Thyroid gland (tissue), 4 donors: Measurements from ENCODE around the gene GCH1. TPM values are rescaled to one million over a fixed set of nuclear protein-coding genes. Genes with fewer than 3 reads are reported as not detected.

Experiments used
- DNase-seq, 2 donors: peaks; one replicate each; pipeline ENCODE4 v3.0.0-alpha.2; 2019
- H3K27ac ChIP-seq, 3 donors: fragments of 200-600 bp; sonication (generic); 1 replicate in 2 of 3; 2 replicates in 1 of 3; pipeline ENCODE4 v1.5.1; 2016 to 2019; ENCODE audit warnings: mild to moderate bottlenecking in 1 of 3, moderate library complexity in 1 of 3
- H3K27me3 ChIP-seq: fragments of 200-600 bp; sonication (generic); one replicate; pipeline ENCODE4 v1.5.1; 2019
- H3K36me3 ChIP-seq, 2 donors: fragments of 200-600 bp; sonication (generic); one replicate each; pipeline ENCODE4 v1.5.1; 2016 to 2019
- H3K4me1 ChIP-seq, 2 donors: fragments of 200-600 bp; sonication (generic); one replicate each; pipeline ENCODE4 v1.5.1; 2017 to 2019
- H3K4me3 ChIP-seq, 3 donors: fragments of 200-600 bp; sonication (generic); replicated peaks in 1 of 3; 1 replicate in 2 of 3; 2 replicates in 1 of 3; pipeline ENCODE4 v1.5.1; 2016; ENCODE audit warnings: mild to moderate bottlenecking in 1 of 3
- H3K9me3 ChIP-seq: fragments of 200-600 bp; sonication (generic); one replicate; pipeline ENCODE4 v1.5.1; 2017
- POLR2A ChIP-seq, 2 donors: fragments of 450-650 bp; IDR thresholded peaks; one replicate each; pipeline ENCODE4 v1.6.1; 2017; ENCODE audit warnings: antibody characterized with exemption in 2 of 2, mild to moderate bottlenecking in 2 of 2, moderate library complexity in 1 of 2
- WGBS, 2 donors: methylation state at CpG; one replicate each; pipeline ENCODE4 v1.1.5; 2017; 5-methylcytosine and 5-hydroxymethylcytosine counted together
- intact Hi-C: fragments of 100-400 bp; cut with DNase I; formaldehyde crosslinking; loops from one replicate; pipeline ENCODE4 v1.15.1; 2023
- total RNA-seq, 4 donors: library from RNA; depleted of rRNA; stranded (reverse); fragments of >200 nt; gene quantifications; one replicate each; pipeline ENCODE4 v1.2.3, GENCODE V29; 2016
- TF ChIP-seq, protein P1 (sequence below), 6 experiments: fragments of 200-600 bp in 3 of 6; fragments of 450-650 bp in 3 of 6; sonication (generic) in 3 of 6; IDR thresholded peaks; one replicate each; pipeline ENCODE4 v1.5.1; 2016 to 2019; ENCODE audit warnings: antibody characterized with exemption in 6 of 6, mild to moderate bottlenecking in 2 of 6, inconsistent platforms in 1 of 6, moderate library complexity in 1 of 6

Gene GCH1
- total RNA-seq, 4 donors from 2014 or later, result 5.2 to 7.8 (median 7.4) TPM

DNA sequence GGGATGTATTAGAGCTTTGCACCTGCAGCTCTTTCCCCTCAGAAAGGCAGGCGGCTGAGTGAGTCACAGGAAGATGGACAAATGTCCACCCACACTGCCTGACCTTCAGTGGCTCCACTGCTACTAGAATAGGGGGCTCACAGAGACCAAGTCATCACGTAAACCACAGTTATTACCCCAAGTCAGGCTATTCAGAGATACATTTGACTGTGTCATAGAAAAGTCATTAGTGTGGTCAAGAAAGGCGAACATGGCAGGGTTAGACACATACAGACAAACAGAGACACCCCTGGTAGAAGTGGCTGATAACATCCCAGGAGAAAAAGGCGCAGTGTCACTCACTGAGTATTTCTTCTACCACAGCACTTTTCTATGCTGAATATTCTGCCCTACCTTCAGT lies 36.0 kb downstream of the GCH1 start:
- H3K36me3 ChIP-seq, result no peaks in the 10 kb centered on the region
- TF ChIP-seq, protein P1, sequence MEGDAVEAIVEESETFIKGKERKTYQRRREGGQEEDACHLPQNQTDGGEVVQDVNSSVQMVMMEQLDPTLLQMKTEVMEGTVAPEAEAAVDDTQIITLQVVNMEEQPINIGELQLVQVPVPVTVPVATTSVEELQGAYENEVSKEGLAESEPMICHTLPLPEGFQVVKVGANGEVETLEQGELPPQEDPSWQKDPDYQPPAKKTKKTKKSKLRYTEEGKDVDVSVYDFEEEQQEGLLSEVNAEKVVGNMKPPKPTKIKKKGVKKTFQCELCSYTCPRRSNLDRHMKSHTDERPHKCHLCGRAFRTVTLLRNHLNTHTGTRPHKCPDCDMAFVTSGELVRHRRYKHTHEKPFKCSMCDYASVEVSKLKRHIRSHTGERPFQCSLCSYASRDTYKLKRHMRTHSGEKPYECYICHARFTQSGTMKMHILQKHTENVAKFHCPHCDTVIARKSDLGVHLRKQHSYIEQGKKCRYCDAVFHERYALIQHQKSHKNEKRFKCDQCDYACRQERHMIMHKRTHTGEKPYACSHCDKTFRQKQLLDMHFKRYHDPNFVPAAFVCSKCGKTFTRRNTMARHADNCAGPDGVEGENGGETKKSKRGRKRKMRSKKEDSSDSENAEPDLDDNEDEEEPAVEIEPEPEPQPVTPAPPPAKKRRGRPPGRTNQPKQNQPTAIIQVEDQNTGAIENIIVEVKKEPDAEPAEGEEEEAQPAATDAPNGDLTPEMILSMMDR (IDR thresholded peaks at IDR 0.05), result no peak
- TF ChIP-seq POLR2A (IDR thresholded peaks at IDR 0.05), result no peak
- no peak for DNase-seq
- H3K4me1 ChIP-seq, result no peaks in the 10 kb centered on the region
- no peaks in the 10 kb centered on the region for H3K27me3 ChIP-seq
- no peak overlapping the region for H3K4me3 ChIP-seq
- no peaks in the 10 kb centered on the region for H3K9me3 ChIP-seq
- intact Hi-C loops, result no loop called here
- no peak overlapping the region for H3K27ac ChIP-seq
- WGBS, 2 donors, result 87 to 91% methylated on average over 4 of the region's 4 CpGs

DNA sequence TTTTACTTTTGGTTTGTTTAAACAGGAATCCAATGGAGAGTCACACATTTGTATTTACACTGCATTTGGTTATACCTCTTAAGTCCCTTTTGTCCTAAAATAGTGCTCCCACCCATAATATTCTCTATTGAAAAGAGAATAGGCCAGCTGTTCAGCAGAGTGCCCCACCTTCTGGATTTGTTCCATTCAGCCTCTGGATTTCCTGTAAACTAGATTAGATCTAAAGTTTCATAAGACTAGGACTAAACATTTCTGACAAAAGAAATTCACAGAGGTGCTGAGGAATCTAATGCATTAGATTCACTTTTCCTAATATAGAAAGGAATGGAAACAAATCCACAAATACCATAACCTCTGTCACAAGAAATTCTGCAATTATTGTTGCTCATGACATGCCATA lies 38.1 kb downstream of the GCH1 start:
- H3K9me3 ChIP-seq, result no peaks in the 10 kb centered on the region
- no peaks in the 10 kb centered on the region for H3K27me3 ChIP-seq
- H3K4me3 ChIP-seq, result no peak overlapping the region
- H3K36me3 ChIP-seq, result no peaks in the 10 kb centered on the region
- TF ChIP-seq, protein P1 (IDR thresholded peaks at IDR 0.05), result no peak
- TF ChIP-seq POLR2A (IDR thresholded peaks at IDR 0.05), result no peak
- H3K27ac ChIP-seq, result no peak overlapping the region
- H3K4me1 ChIP-seq, result no peaks in the 10 kb centered on the region
- DNase-seq, result no peak
- intact Hi-C loops, result no loop called here

DNA sequence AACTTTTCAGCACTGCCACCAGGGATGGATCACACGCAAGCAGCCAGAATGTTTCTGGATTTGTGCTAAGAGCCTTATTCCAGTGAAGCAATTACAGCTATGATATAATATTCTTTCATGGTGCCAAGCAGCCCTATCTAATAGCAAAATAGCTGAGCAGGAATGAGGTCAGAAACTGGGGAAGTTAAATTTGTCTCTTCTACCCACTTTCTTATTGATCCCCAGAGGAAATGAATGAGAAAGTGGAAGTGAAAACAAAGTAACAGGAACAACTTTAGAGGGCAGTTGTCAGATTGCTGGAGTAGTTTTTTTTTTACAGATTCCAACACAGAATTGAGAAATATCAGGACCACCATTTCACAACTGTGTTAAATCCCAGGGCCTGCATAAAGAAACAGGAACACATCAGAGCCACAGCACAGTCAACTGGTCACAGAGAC lies 44.8 kb downstream of the GCH1 start:
- no peak for TF ChIP-seq POLR2A (IDR thresholded peaks at IDR 0.05)
- TF ChIP-seq, protein P1 (IDR thresholded peaks at IDR 0.05), result no peak
- Histone ChIP-seq H3K4me3 (no peak overlapping the region), H3K4me1 (no peaks in the 10 kb centered on the region), H3K9me3 (no peaks in the 10 kb centered on the region), H3K36me3 (no peaks in the 10 kb centered on the region), H3K27me3 (no peaks in the 10 kb centered on the region), H3K27ac (no peak overlapping the region)
- intact Hi-C loops, result no loop called here
- WGBS, 2 donors, result 68 to 87% methylated on average over 1 of the region's 1 CpG
- DNase-seq, result no peak

DNA sequence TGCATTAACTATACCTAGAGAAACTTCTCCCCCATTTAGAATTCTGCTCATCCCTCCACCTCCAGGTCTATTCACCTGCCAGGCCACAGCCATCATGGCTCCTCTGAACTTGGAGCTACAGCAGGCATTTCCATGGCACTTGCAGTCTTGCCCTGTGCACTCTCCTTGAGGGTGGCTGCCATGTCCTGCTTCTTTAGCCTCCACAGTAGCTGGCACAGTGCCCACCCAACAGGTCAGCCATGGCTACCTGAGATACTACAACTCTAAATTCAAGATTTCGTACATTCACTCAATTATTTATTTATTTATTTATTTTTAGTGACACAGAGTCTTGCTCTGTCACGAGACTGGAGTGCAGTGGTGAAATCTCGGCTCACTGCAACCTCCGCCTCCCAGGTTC lies 46.5 kb downstream of the GCH1 start:
- no peaks in the 10 kb centered on the region for H3K4me1 ChIP-seq
- no peaks in the 10 kb centered on the region for H3K27me3 ChIP-seq
- no peak for TF ChIP-seq POLR2A (IDR thresholded peaks at IDR 0.05)
- TF ChIP-seq, protein P1 (IDR thresholded peaks at IDR 0.05), result no peak
- H3K27ac ChIP-seq, result no peak overlapping the region
- no peaks in the 10 kb centered on the region for H3K9me3 ChIP-seq
- WGBS, 2 donors, result 97 to 99% methylated on average over 4 of the region's 4 CpGs
- no peaks in the 10 kb centered on the region for H3K36me3 ChIP-seq
- DNase-seq, result no peak
- intact Hi-C loops, result no loop called here
- no peak overlapping the region for H3K4me3 ChIP-seq

DNA sequence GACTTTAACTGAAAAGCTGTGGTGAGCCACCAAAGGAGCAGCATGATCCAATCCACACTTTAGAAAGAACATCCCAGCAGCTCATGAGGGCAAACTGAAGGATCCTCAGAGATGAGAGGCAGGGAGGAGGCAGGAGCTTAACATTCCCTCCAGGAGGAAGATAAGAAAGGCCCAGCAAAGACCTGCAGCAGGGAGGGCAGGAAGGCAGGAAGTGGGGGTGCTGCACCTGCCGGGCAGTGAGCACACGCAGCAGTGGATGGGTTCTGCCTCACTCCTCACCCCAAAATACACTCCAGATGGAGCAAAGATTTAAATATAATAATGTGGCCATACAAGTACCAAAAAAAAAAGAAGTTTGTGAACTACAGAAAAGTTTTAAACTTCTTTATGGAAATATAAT lies 48.4 kb downstream of the GCH1 start:
- Histone ChIP-seq H3K4me1 (no peaks in the 10 kb centered on the region), H3K36me3 (no peaks in the 10 kb centered on the region), H3K27me3 (no peaks in the 10 kb centered on the region), H3K27ac (no peak overlapping the region), H3K4me3 (no peak overlapping the region), H3K9me3 (no peaks in the 10 kb centered on the region)
- intact Hi-C loops, result no loop called here
- DNase-seq, result no peak
- TF ChIP-seq POLR2A (IDR thresholded peaks at IDR 0.05), result no peak
- TF ChIP-seq, protein P1 (IDR thresholded peaks at IDR 0.05), result no peak
- WGBS, 2 donors, result 49 to 53% methylated on average over 2 of the region's 2 CpGs
